K562 (cell line): Measurements from ENCODE around the gene CGA. TPM values are rescaled to one million over a fixed set of nuclear protein-coding genes. Genes with fewer than 3 reads are reported as not detected.

Experiments used
- ATAC-seq: fragments of 200-7000 bp; cut with Tn5 transposase; 3 replicates; pipeline ENCODE4 v1.9.1; 2020; ENCODE audit warnings: moderate library complexity
- BruUV-seq: library from RNA; stranded (reverse); fragments of 400-500 nt; replicated peaks from 2 replicates; lab custom pipeline; 2021; lab: Mats Ljungman, UMichigan
- CTCF ChIA-PET: fragments of 300-600 bp; formaldehyde crosslinking; extraction: SDS; loops from one replicate; lab custom pipeline; 2021; ENCODE audit warnings: low intra/inter-chr PET ratio; lab: Yijun Ruan, JAX
- POLR2A ChIA-PET: fragments of 300-600, 350-650 bp; sonication (Branson Sonifier 250); formaldehyde crosslinking; extraction: SDS; loops from one replicate; lab custom pipeline; 2021; ENCODE audit warnings: antibody characterized with exemption, inconsistent platforms; lab: Yijun Ruan, JAX
- DNase-seq, 4 experiments: peaks; one replicate each; pipeline versions ENCODE4 v3.0.0 to v3.0.0-alpha.2; 2011 to 2018; ENCODE audit warnings: low spot score in 3 of 4, mixed read lengths in 3 of 4; ENCODE audit errors: extremely low read depth in 1 of 4
- FAIRE-seq: peaks from 2 replicates; lab custom pipeline; 2011; peaks lifted over from hg19 to GRCh38; lab: Jason Lieb, UNC
- H2AFZ ChIP-seq: 2 replicates; pipeline ENCODE4 v1.6.0; 2011; ENCODE audit warnings: low read depth, low read length, control low read depth, inconsistent platforms
- H3K27ac ChIP-seq: fragments of 200-600 bp; 3 replicates; pipeline ENCODE4 v1.8.0; 2011; ENCODE audit warnings: low read depth, mild to moderate bottlenecking, control low read depth, inconsistent platforms, low read length, moderate library complexity, mixed read lengths; ENCODE audit errors: extremely low read depth
- H3K27me3 ChIP-seq, 2 experiments: fragments of 300-600 bp in 1 of 2; 2 replicates in 1 of 2; 3 replicates in 1 of 2; pipeline versions ENCODE4 v1.6.0 to v1.8.0; 2011; ENCODE audit warnings: inconsistent platforms in 2 of 2, low read length in 2 of 2, mild to moderate bottlenecking in 1 of 2, mixed read lengths in 1 of 2, moderate library complexity in 1 of 2; ENCODE audit not compliant: control insufficient read depth in 2 of 2, insufficient read depth in 2 of 2
- H3K36me3 ChIP-seq: fragments of 300-600 bp; 3 replicates; pipeline ENCODE4 v1.8.0; 2011; ENCODE audit warnings: mild to moderate bottlenecking, low read length, inconsistent platforms; ENCODE audit not compliant: control insufficient read depth, insufficient read depth
- H3K4me1 ChIP-seq, 2 experiments: fragments of 200-600 bp in 1 of 2; replicated peaks in 1 of 2; 2 replicates in 1 of 2; 3 replicates in 1 of 2; pipeline versions ENCODE4 v1.5.1 to v1.8.0; 2011; ENCODE audit warnings: inconsistent platforms in 2 of 2, low read length in 2 of 2, mild to moderate bottlenecking in 1 of 2, mixed read lengths in 1 of 2, moderate library complexity in 1 of 2; ENCODE audit not compliant: control insufficient read depth in 2 of 2, insufficient read depth in 2 of 2
- H3K4me2 ChIP-seq: 2 replicates; pipeline ENCODE4 v1.6.1; 2011; ENCODE audit warnings: low read length, control low read depth, inconsistent platforms, mixed read lengths; ENCODE audit not compliant: insufficient read depth
- H3K4me3 ChIP-seq: fragments of 200-600 bp; sonication (generic), shearing (Covaris generic); 2 replicates; pipeline ENCODE4 v1.5.1; 2016; ENCODE audit warnings: control low read depth, inconsistent platforms
- H3K79me2 ChIP-seq: fragments of 200-600 bp; 3 replicates; pipeline ENCODE4 v1.8.0; 2011; ENCODE audit warnings: low read length, inconsistent platforms; ENCODE audit not compliant: control insufficient read depth, insufficient read depth
- H3K9ac ChIP-seq, 2 experiments: 2 replicates each; pipeline versions ENCODE4 v1.6.0 to v1.6.1; 2011; ENCODE audit warnings: low read depth in 2 of 2, low read length in 2 of 2, control low read depth in 1 of 2, inconsistent platforms in 1 of 2, mild to moderate bottlenecking in 1 of 2, mixed read lengths in 1 of 2; ENCODE audit not compliant: insufficient read depth in 1 of 2
- H3K9me1 ChIP-seq: one replicate; pipeline ENCODE4 v1.6.0; 2011; ENCODE audit warnings: inconsistent platforms, mild to moderate bottlenecking, low read length, moderate library complexity; ENCODE audit not compliant: control insufficient read depth, insufficient read depth
- H3K9me3 ChIP-seq: replicated peaks from 2 replicates; pipeline ENCODE4 v1.5.1; 2011; ENCODE audit warnings: low read depth, low read length, inconsistent platforms; ENCODE audit not compliant: control insufficient read depth, insufficient read depth
- H4K20me1 ChIP-seq: replicated peaks from 2 replicates; pipeline ENCODE4 v1.6.1; 2011; ENCODE audit warnings: low read length, inconsistent platforms, mixed read lengths; ENCODE audit not compliant: control insufficient read depth, insufficient read depth
- NRF1 ChIP-seq, 2 experiments: fragments of 450-650 bp; IDR thresholded peaks in 1 of 2; conservative IDR thresholded peaks in 1 of 2; 2 replicates each; pipeline ENCODE4 v1.6.1; 2014; ENCODE audit warnings: mild to moderate bottlenecking in 2 of 2
- TEAD4 ChIP-seq, 2 experiments: sonication (generic) in 1 of 2; formaldehyde crosslinking in 1 of 2; IDR thresholded peaks; 2 replicates each; pipeline versions ENCODE4 v1.6.1 to v1.8.0; 2012 to 2022; ENCODE audit warnings: borderline replicate concordance in 1 of 2, inconsistent platforms in 1 of 2, low read length in 1 of 2, mild to moderate bottlenecking in 1 of 2, missing genetic modification reagents in 1 of 2
- ZNF77 ChIP-seq: fragments of 250-450 bp; sonication (Bioruptor Pico); IDR thresholded peaks from 2 replicates; pipeline ENCODE4 v1.5.0; 2020
- WGBS: fragments of 100-300 bp; shearing (Covaris generic); methylation state at CpG from one replicate; pipeline ENCODE4 v1.1.6; 2016; ENCODE audit warnings: low coverage, mixed read lengths; ENCODE audit not compliant: insufficient coverage; ENCODE audit errors: missing lambda C conversion rate; 5-methylcytosine and 5-hydroxymethylcytosine counted together
- in situ Hi-C: fragments of 300-500 bp; cut with MboI; formaldehyde crosslinking; loops from 4 replicates; pipeline ENCODE4 v1.15.0; 2018; ENCODE audit warnings: inconsistent platforms, mixed read lengths
- intact Hi-C: fragments of 100-400 bp; cut with micrococcal nuclease; formaldehyde crosslinking; loops from 2 replicates; pipeline ENCODE4 v1.14.2; 2022
- polyA plus RNA-seq, 8 experiments: library from polyadenylated mRNA; depleted of rRNA in 4 of 8; stranded (reverse) in 5 of 8; unstranded in 3 of 8; fragments of >200 nt; fragmentation: Nextera tagmentation in 2 of 8; fragmentation: Illumina TruSeq in 1 of 8; extraction: Ambion mirVana in 2 of 8; extraction: Trizol in 1 of 8; gene quantifications; 2 replicates each; pipeline versions ENCODE4 v1.2.1 to v1.2.3, GENCODE V29; 2011 to 2014; ENCODE audit warnings: inconsistent platforms in 1 of 8, missing spikeins in 1 of 8
- total RNA-seq, 7 experiments: library from RNA; depleted of rRNA in 6 of 7; stranded (reverse); fragments of >200 nt in 6 of 7; fragmentation: Illumina TruSeq in 2 of 7; extraction: Trizol in 2 of 7; gene quantifications; 2 replicates each; pipeline versions ENCODE4 v1.2.1 to v1.2.3, GENCODE V29; 2011 to 2021; ENCODE audit warnings: low replicate concordance in 1 of 7
- TF ChIP-seq, protein P1 (sequence below): fragments of 250-450 bp; sonication (Bioruptor Pico); IDR thresholded peaks from 2 replicates; pipeline ENCODE4 v1.5.0; 2021
- TF ChIP-seq, protein P2 (sequence below): fragments of 450-650 bp; IDR thresholded peaks from 2 replicates; pipeline ENCODE4 v1.6.1; 2016; ENCODE audit warnings: low read depth, mild to moderate bottlenecking, moderate library complexity
- TF ChIP-seq, protein P3 (sequence below), 2 experiments: fragments of 450-650 bp in 1 of 2; sonication (generic) in 1 of 2; formaldehyde crosslinking in 1 of 2; IDR thresholded peaks; 2 replicates each; pipeline versions ENCODE4 v1.7.1 to v1.9.0; 2016 to 2022; ENCODE audit warnings: inconsistent platforms in 1 of 2, mild to moderate bottlenecking in 1 of 2, missing genetic modification reagents in 1 of 2
- TF ChIP-seq, protein P4 (sequence below), 2 experiments: fragments of 200-800 bp in 1 of 2; sonication (Bioruptor generic) in 1 of 2; sonication (generic) in 1 of 2; formaldehyde crosslinking in 1 of 2; IDR thresholded peaks in 1 of 2; conservative IDR thresholded peaks in 1 of 2; 2 replicates each; pipeline versions ENCODE4 v1.5.0 to v1.6.1; 2016 to 2020; ENCODE audit warnings: missing compliant biosample characterization in 1 of 2, missing genetic modification characterization in 1 of 2, missing genetic modification reagents in 1 of 2

CGA gene
- total and polyA plus RNA-seq, 9 of the 15 experiments (the other 6 are each of a cell fraction or from before 2014, with no cell fraction given): 0.13 to 0.24 TPM; not detected in 7

DNA sequence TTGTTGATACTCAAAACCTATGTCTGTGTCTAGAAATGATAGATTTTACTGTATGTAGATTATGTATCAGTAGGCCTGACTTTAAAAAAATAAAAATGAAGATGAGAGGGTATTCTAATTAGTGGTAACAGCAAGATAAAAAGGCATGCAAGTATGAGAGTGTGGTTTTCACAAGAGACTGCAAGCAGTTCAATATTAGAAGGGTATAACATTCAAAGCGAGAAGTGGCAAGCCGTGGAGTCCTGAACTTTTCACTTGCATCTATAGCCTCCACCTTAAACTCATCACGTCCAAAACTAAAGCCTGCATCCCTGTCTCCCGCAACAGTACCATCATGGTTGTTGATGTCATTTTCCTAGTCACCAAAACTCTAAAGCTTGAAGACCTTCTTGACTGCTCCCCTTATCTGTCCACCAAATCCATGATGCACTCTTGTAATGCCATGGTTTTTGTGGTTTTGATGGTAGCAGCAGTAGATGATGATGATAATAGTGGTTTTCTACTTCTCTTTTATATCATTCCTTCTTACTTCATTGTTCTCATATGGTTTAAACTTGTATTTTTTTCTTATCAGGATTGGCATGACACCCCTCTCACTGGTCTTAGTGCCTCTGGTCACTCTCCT is 9.2 kb upstream of the CGA start:
- CTCF ChIA-PET: no interaction called here
- Histone ChIP-seq H3K4me2 (no peak overlapping the region), H4K20me1 (no peaks in the 10 kb centered on the region), H3K36me3 (no peaks in the 10 kb centered on the region), H3K9me1 (no peaks in the 10 kb centered on the region), H2AFZ (no peak overlapping the region), H3K4me3 (no peak overlapping the region), H3K27me3 (peaks cover 0 to 5% of the 10 kb centered on the region in 2 experiments; a peak in 2 of 5 replicates), H3K27ac (no peak overlapping the region), H3K9me3 (no peaks in the 10 kb centered on the region), H3K79me2 (no peaks in the 10 kb centered on the region), H3K9ac (no peak overlapping the region), H3K4me1 (no peaks in the 10 kb centered on the region)
- in situ Hi-C loops: no loop called here
- FAIRE-seq (no peak), ATAC-seq (no peak), DNase-seq (no peak)
- intact Hi-C loops: no loop called here
- no TSS peak for BruUV-seq
- WGBS: 0% methylated on average over 3 of the region's 4 CpGs
- POLR2A ChIA-PET: no interaction called here
- TF ChIP-seq, protein P1, sequence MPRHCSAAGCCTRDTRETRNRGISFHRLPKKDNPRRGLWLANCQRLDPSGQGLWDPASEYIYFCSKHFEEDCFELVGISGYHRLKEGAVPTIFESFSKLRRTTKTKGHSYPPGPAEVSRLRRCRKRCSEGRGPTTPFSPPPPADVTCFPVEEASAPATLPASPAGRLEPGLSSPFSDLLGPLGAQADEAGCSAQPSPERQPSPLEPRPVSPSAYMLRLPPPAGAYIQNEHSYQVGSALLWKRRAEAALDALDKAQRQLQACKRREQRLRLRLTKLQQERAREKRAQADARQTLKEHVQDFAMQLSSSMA (CRISPR knock-in tag): no peak
- TF ChIP-seq TEAD4 (IDR thresholded peaks at IDR 0.05; ENCODE audit: low read length) (no peak), TEAD4 (CRISPR knock-in tag; IDR thresholded peaks at IDR 0.05; ENCODE audit: borderline replicate concordance) (no peak), ZNF77 (CRISPR knock-in tag) (no peak), NRF1 (conservative IDR thresholded peaks at IDR 0.05 in 1 of 2, IDR thresholded peaks at IDR 0.05 in 1 of 2) (no peak)
- TF ChIP-seq, protein P2, sequence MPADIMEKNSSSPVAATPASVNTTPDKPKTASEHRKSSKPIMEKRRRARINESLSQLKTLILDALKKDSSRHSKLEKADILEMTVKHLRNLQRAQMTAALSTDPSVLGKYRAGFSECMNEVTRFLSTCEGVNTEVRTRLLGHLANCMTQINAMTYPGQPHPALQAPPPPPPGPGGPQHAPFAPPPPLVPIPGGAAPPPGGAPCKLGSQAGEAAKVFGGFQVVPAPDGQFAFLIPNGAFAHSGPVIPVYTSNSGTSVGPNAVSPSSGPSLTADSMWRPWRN: no peak
- TF ChIP-seq, protein P3, sequence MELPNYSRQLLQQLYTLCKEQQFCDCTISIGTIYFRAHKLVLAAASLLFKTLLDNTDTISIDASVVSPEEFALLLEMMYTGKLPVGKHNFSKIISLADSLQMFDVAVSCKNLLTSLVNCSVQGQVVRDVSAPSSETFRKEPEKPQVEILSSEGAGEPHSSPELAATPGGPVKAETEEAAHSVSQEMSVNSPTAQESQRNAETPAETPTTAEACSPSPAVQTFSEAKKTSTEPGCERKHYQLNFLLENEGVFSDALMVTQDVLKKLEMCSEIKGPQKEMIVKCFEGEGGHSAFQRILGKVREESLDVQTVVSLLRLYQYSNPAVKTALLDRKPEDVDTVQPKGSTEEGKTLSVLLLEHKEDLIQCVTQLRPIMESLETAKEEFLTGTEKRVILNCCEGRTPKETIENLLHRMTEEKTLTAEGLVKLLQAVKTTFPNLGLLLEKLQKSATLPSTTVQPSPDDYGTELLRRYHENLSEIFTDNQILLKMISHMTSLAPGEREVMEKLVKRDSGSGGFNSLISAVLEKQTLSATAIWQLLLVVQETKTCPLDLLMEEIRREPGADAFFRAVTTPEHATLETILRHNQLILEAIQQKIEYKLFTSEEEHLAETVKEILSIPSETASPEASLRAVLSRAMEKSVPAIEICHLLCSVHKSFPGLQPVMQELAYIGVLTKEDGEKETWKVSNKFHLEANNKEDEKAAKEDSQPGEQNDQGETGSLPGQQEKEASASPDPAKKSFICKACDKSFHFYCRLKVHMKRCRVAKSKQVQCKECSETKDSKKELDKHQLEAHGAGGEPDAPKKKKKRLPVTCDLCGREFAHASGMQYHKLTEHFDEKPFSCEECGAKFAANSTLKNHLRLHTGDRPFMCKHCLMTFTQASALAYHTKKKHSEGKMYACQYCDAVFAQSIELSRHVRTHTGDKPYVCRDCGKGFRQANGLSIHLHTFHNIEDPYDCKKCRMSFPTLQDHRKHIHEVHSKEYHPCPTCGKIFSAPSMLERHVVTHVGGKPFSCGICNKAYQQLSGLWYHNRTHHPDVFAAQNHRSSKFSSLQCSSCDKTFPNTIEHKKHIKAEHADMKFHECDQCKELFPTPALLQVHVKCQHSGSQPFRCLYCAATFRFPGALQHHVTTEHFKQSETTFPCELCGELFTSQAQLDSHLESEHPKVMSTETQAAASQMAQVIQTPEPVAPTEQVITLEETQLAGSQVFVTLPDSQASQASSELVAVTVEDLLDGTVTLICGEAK (IDR thresholded peaks at IDR 0.05): no peak
- TF ChIP-seq, protein P3 (CRISPR knock-in tag; IDR thresholded peaks at IDR 0.05): no peak
- TF ChIP-seq, protein P4, sequence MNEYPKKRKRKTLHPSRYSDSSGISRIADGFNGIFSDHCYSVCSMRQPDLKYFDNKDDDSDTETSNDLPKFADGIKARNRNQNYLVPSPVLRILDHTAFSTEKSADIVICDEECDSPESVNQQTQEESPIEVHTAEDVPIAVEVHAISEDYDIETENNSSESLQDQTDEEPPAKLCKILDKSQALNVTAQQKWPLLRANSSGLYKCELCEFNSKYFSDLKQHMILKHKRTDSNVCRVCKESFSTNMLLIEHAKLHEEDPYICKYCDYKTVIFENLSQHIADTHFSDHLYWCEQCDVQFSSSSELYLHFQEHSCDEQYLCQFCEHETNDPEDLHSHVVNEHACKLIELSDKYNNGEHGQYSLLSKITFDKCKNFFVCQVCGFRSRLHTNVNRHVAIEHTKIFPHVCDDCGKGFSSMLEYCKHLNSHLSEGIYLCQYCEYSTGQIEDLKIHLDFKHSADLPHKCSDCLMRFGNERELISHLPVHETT (CRISPR knock-in tag; conservative IDR thresholded peaks at IDR 0.05 in 1 of 2, IDR thresholded peaks at IDR 0.05 in 1 of 2): no peak
